Neural cell (in vitro differentiated cells): ENCODE results near the gene VCP. TPM values are rescaled to one million over a fixed set of nuclear protein-coding genes. Genes with fewer than 3 reads are reported as not detected.
A peak's percentile ranks its signal among the peaks of the same experiment; 100 is the strongest.

Experiments used
- H2AFZ ChIP-seq: fragments of 200-600, 300-800 bp; sonication (generic), shearing (Covaris generic); 2 replicates; pipeline ENCODE4 v1.6.0; 2014; ENCODE audit warnings: low read depth, mild to moderate bottlenecking, antibody characterized with exemption, low read length, moderate library complexity
- H3F3A ChIP-seq: fragments of 200-600 bp; shearing (Covaris generic); 2 replicates; pipeline ENCODE4 v1.6.1; 2016; ENCODE audit warnings: mild to moderate bottlenecking, moderate library complexity, mixed read lengths, antibody characterized with exemption, low read length; ENCODE audit not compliant: insufficient read depth, poor library complexity, severe bottlenecking
- H3K27ac ChIP-seq: fragments of 200-600, 300-800 bp; sonication (generic), shearing (Covaris generic); 2 replicates; pipeline ENCODE4 v1.5.1; 2014; ENCODE audit warnings: mild to moderate bottlenecking, low read length, moderate library complexity
- H3K27me3 ChIP-seq: fragments of 300-800, 200-600 bp; sonication (generic), shearing (Covaris generic); 2 replicates; pipeline ENCODE4 v1.6.0; 2014; ENCODE audit warnings: mild to moderate bottlenecking, low read depth, low read length, moderate library complexity; ENCODE audit not compliant: insufficient read depth
- H3K36me3 ChIP-seq: fragments of 300-800, 200-600 bp; sonication (generic), shearing (Covaris generic); 2 replicates; pipeline ENCODE4 v1.5.1; 2014; ENCODE audit warnings: mild to moderate bottlenecking, antibody characterized with exemption, low read length, moderate library complexity; ENCODE audit not compliant: insufficient read depth
- H3K4me2 ChIP-seq: fragments of 300-800, 200-600 bp; sonication (generic), shearing (Covaris generic); 2 replicates; pipeline ENCODE4 v1.6.0; 2014; ENCODE audit warnings: mild to moderate bottlenecking, low read length
- H3K4me3 ChIP-seq: fragments of 300-800, 200-600 bp; sonication (generic), shearing (Covaris generic); 2 replicates; pipeline ENCODE4 v1.5.1; 2014; ENCODE audit warnings: mild to moderate bottlenecking, low read length, moderate library complexity
- H3K79me2 ChIP-seq: fragments of 200-600 bp; shearing (Covaris generic); replicated peaks from 2 replicates; pipeline ENCODE4 v1.6.0; 2014; ENCODE audit warnings: mild to moderate bottlenecking, low read length, moderate library complexity; ENCODE audit not compliant: insufficient read depth
- H3K9ac ChIP-seq: fragments of 300-800, 200-600 bp; sonication (generic), shearing (Covaris generic); 2 replicates; pipeline ENCODE4 v1.6.1; 2016; ENCODE audit warnings: mild to moderate bottlenecking, low read length, mixed read lengths
- H3K9me2 ChIP-seq: fragments of 200-600 bp; shearing (Covaris generic); 2 replicates; pipeline ENCODE4 v1.6.1; 2016; ENCODE audit warnings: mild to moderate bottlenecking, low read length, mixed read lengths; ENCODE audit not compliant: insufficient read depth
- H3K9me3 ChIP-seq: fragments of 200-600, 300-800 bp; sonication (generic), shearing (Covaris generic); 2 replicates; pipeline ENCODE4 v1.6.1; 2016; ENCODE audit warnings: mild to moderate bottlenecking, mixed run types, low read length, moderate library complexity, mixed read lengths
- H4K20me1 ChIP-seq: fragments of 200-600 bp; shearing (Covaris generic); 2 replicates; pipeline ENCODE4 v1.6.1; 2016; ENCODE audit warnings: mild to moderate bottlenecking, mixed run types; ENCODE audit not compliant: insufficient read depth
- CTCF ChIP-seq: fragments of 450-650 bp; IDR thresholded peaks from 2 replicates; pipeline ENCODE4 v1.5.1; 2014; ENCODE audit warnings: antibody characterized with exemption, mild to moderate bottlenecking, moderate library complexity; ENCODE audit not compliant: poor library complexity, severe bottlenecking
- EP300 ChIP-seq: fragments of 450-650 bp; conservative IDR thresholded peaks from 2 replicates; pipeline ENCODE4 v1.6.1; 2014; ENCODE audit warnings: antibody characterized with exemption, mild to moderate bottlenecking, moderate library complexity; ENCODE audit not compliant: poor library complexity, severe bottlenecking
- EZH2 ChIP-seq: fragments of 200-600, 300-800 bp; shearing (Covaris generic), sonication (generic); IDR thresholded peaks from 2 replicates; pipeline ENCODE4 v1.6.1; 2014; ENCODE audit warnings: antibody characterized with exemption, low read length, borderline replicate concordance, mild to moderate bottlenecking; ENCODE audit not compliant: insufficient read depth, poor library complexity, severe bottlenecking
- MXI1 ChIP-seq: fragments of 450-650 bp; conservative IDR thresholded peaks from 2 replicates; pipeline ENCODE4 v1.6.1; 2014; ENCODE audit warnings: antibody characterized with exemption, mild to moderate bottlenecking; ENCODE audit not compliant: poor library complexity, severe bottlenecking
- POLR2AphosphoS5 ChIP-seq: IDR thresholded peaks from 2 replicates; pipeline ENCODE4 v1.6.1; 2012
- RAD21 ChIP-seq: fragments of 450-650 bp; conservative IDR thresholded peaks from 2 replicates; pipeline ENCODE4 v1.6.1; 2014; ENCODE audit warnings: antibody characterized with exemption, mild to moderate bottlenecking, moderate library complexity
- REST ChIP-seq: IDR thresholded peaks from 2 replicates; pipeline ENCODE4 v1.6.1; 2012; ENCODE audit warnings: borderline replicate concordance
- SMC3 ChIP-seq: fragments of 450-650 bp; conservative IDR thresholded peaks from 2 replicates; pipeline ENCODE4 v1.6.1; 2014; ENCODE audit warnings: antibody characterized with exemption, mild to moderate bottlenecking, moderate library complexity; ENCODE audit not compliant: poor library complexity
- TAF1 ChIP-seq: IDR thresholded peaks from 2 replicates; pipeline ENCODE4 v1.6.1; 2012; ENCODE audit warnings: low read depth
- polyA plus RNA-seq: library from polyadenylated mRNA; depleted of rRNA; stranded (reverse); fragments of >200 nt; gene quantifications from 2 replicates; pipeline ENCODE4 v1.2.3, GENCODE V29; 2014

Gene VCP
- polyA plus RNA-seq, 1 donor from 2014 or later = 139 TPM

- Histone ChIP-seq H3K4me2 (no peak overlapping the region), H3K9me3 (no peaks in the 10 kb centered on the region), H3F3A (no peaks in the 10 kb centered on the region), H2AFZ (no peak overlapping the region), H3K9me2 (no peaks in the 10 kb centered on the region), H3K9ac (no peak overlapping the region), H3K27me3 (no peaks in the 10 kb centered on the region), H3K36me3 (peaks cover 10% of the 10 kb centered on the region), H3K27ac (no peak overlapping the region), H3K79me2 (no peaks in the 10 kb centered on the region), H4K20me1 (no peaks in the 10 kb centered on the region), H3K4me3 (no peak overlapping the region)
- TF ChIP-seq MXI1 (no peak), EP300 (no peak), POLR2AphosphoS5 (no peak), CTCF (no peak), RAD21 (no peak), REST (no peak), TAF1 (no peak), EZH2 (no peak)
Measured at GRCh38 chr9:35054185-35054835, 18.1 kb downstream of the VCP start.

GRCh38 chr9:35051069-35051967 is 21.1 kb downstream of the VCP start:
- Histone ChIP-seq H3K36me3 (peaks cover 10% of the 10 kb centered on the region), H3K27me3 (no peaks in the 10 kb centered on the region), H3K9me2 (no peaks in the 10 kb centered on the region), H3K27ac (no peak overlapping the region), H3K9me3 (no peaks in the 10 kb centered on the region), H3K4me3 (no peak overlapping the region), H4K20me1 (no peaks in the 10 kb centered on the region), H3K79me2 (no peaks in the 10 kb centered on the region), H3K4me2 (no peak overlapping the region), H2AFZ (no peak overlapping the region), H3F3A (no peaks in the 10 kb centered on the region), H3K9ac (no peak overlapping the region)
- TF ChIP-seq CTCF (peak; percentile 55), SMC3 (peak; percentile 40), EZH2 (no peak)
